BLaER1 treated with 17β-estradiol and CSF1 and Interleukin-3, amounts not matched to agents 10 nM and 100 nM (cell line): Measurements from ENCODE around the gene PKNOX2.

ENCODE experiments used
- H3K27ac ChIP-seq, 11 experiments: shearing (Covaris generic); formaldehyde crosslinking; 2 replicates each; pipeline ENCODE4 v1.8.1; 2022
- H3K27me3 ChIP-seq, 11 experiments: shearing (Covaris generic); formaldehyde crosslinking; 2 replicates each; pipeline ENCODE4 v1.8.1; 2022
- H3K36me3 ChIP-seq, 11 experiments: shearing (Covaris generic); formaldehyde crosslinking; 2 replicates each; pipeline ENCODE4 v1.8.1; 2022
- H3K4me1 ChIP-seq, 10 experiments: shearing (Covaris generic); formaldehyde crosslinking; 2 replicates each; pipeline ENCODE4 v1.8.1; 2022
- H3K4me2 ChIP-seq, 11 experiments: shearing (Covaris generic); formaldehyde crosslinking; 2 replicates each; pipeline ENCODE4 v1.8.1; 2022
- H3K4me3 ChIP-seq, 10 experiments: shearing (Covaris generic); formaldehyde crosslinking; 2 replicates each; pipeline ENCODE4 v1.8.1; 2022
- H3K9ac ChIP-seq, 11 experiments: shearing (Covaris generic); formaldehyde crosslinking; 2 replicates each; pipeline ENCODE4 v1.8.1; 2022
- H3K9me3 ChIP-seq, 11 experiments: shearing (Covaris generic); formaldehyde crosslinking; replicated peaks in 1 of 11; 2 replicates each; pipeline ENCODE4 v1.8.1; 2022
- H4K20me1 ChIP-seq, 11 experiments: shearing (Covaris generic); formaldehyde crosslinking; 2 replicates each; pipeline ENCODE4 v1.8.1; 2022
- Cebpa-rat ChIP-seq, 11 experiments: shearing (Covaris generic); IDR thresholded peaks; 2 replicates each; pipeline ENCODE4 v1.8.1; 2022

The PKNOX2 gene

GRCh38 chr11:125201525-125202141 lies 37.1 kb downstream of the PKNOX2 start:
- no peak overlapping the region for H3K27ac ChIP-seq
- no peaks in the 10 kb centered on the region; a peak in 1 of 22 replicates for H4K20me1 ChIP-seq
- H3K4me3 ChIP-seq: no peak overlapping the region
- H3K36me3 ChIP-seq: no peaks in the 10 kb centered on the region
- H3K4me2 ChIP-seq: no peak overlapping the region
- TF ChIP-seq Cebpa-rat (IDR thresholded peaks at IDR 0.05): no peak
- H3K4me1 ChIP-seq: peaks cover 0 to 23% (median 16%) of the 10 kb centered on the region in 10 experiments; a peak in 13 of 20 replicates
- H3K9ac ChIP-seq: no peak overlapping the region
- no peaks in the 10 kb centered on the region for H3K9me3 ChIP-seq
- H3K27me3 ChIP-seq: no peaks in the 10 kb centered on the region

GRCh38 chr11:125202362-125202880 lies 37.9 kb downstream of the PKNOX2 start:
- no peak overlapping the region for H3K27ac ChIP-seq
- H3K4me3 ChIP-seq: no peak overlapping the region
- no peak overlapping the region for H3K9ac ChIP-seq
- no peaks in the 10 kb centered on the region for H3K9me3 ChIP-seq
- H4K20me1 ChIP-seq: no peaks in the 10 kb centered on the region; a peak in 1 of 22 replicates
- H3K4me2 ChIP-seq: peak overlapping the region in 3 of 11 experiments; percentile 3 to 61 (median 57); a peak in 5 of 22 replicates
- H3K27me3 ChIP-seq: no peaks in the 10 kb centered on the region
- peaks cover 0 to 23% (median 16%) of the 10 kb centered on the region in 10 experiments; a peak in 13 of 20 replicates for H3K4me1 ChIP-seq
- no peaks in the 10 kb centered on the region for H3K36me3 ChIP-seq
- TF ChIP-seq Cebpa-rat (IDR thresholded peaks at IDR 0.05): no peak

- H3K27me3 ChIP-seq: no peaks in the 10 kb centered on the region
- H3K9ac ChIP-seq: no peak overlapping the region
- H3K4me3 ChIP-seq: no peak overlapping the region
- peaks cover 0 to 23% (median 16%) of the 10 kb centered on the region in 10 experiments; a peak in 13 of 20 replicates for H3K4me1 ChIP-seq
- no peaks in the 10 kb centered on the region for H3K9me3 ChIP-seq
- H4K20me1 ChIP-seq: no peaks in the 10 kb centered on the region; a peak in 1 of 22 replicates
- no peaks in the 10 kb centered on the region for H3K36me3 ChIP-seq
- H3K4me2 ChIP-seq: peak overlapping the region in 7 of 11 experiments; percentile 17 to 61 (median 37); a peak in 10 of 22 replicates
- TF ChIP-seq Cebpa-rat (IDR thresholded peaks at IDR 0.05): no peak
- H3K27ac ChIP-seq: no peak overlapping the region
Measured at GRCh38 chr11:125202977-125203376, 38.4 kb downstream of the PKNOX2 start.

- peaks cover 0 to 19% (median 15%) of the 10 kb centered on the region in 10 experiments; a peak in 13 of 20 replicates for H3K4me1 ChIP-seq
- H3K4me3 ChIP-seq: no peak overlapping the region
- no peak overlapping the region for H3K4me2 ChIP-seq
- H4K20me1 ChIP-seq: no peaks in the 10 kb centered on the region
- H3K9me3 ChIP-seq: no peaks in the 10 kb centered on the region
- H3K27me3 ChIP-seq: no peaks in the 10 kb centered on the region
- no peak; a peak in 1 of 22 replicates for TF ChIP-seq Cebpa-rat (IDR thresholded peaks at IDR 0.05)
- no peaks in the 10 kb centered on the region for H3K36me3 ChIP-seq
- H3K27ac ChIP-seq: no peak overlapping the region
- no peak overlapping the region for H3K9ac ChIP-seq
Measured at GRCh38 chr11:125207866-125208425, 43.4 kb downstream of the PKNOX2 start.

- no peak for TF ChIP-seq Cebpa-rat (IDR thresholded peaks at IDR 0.05)
- no peaks in the 10 kb centered on the region; a peak in 1 of 22 replicates for H4K20me1 ChIP-seq
- H3K9ac ChIP-seq: no peak overlapping the region
- H3K4me1 ChIP-seq: 0 out of 20 replicates have a peak, but pooled peaks cover 0 to 4% (median 0%) of the 10 kb centered on the region in 10 experiments
- H3K36me3 ChIP-seq: no peaks in the 10 kb centered on the region
- H3K4me2 ChIP-seq: no peak overlapping the region
- no peak overlapping the region for H3K27ac ChIP-seq
- H3K4me3 ChIP-seq: no peak overlapping the region
- H3K27me3 ChIP-seq: no peaks in the 10 kb centered on the region
- H3K9me3 ChIP-seq: no peaks in the 10 kb centered on the region
Measured at GRCh38 chr11:125210066-125210465, 45.5 kb downstream of the PKNOX2 start.

- Histone ChIP-seq H3K27ac (no peak overlapping the region), H3K36me3 (no peaks in the 10 kb centered on the region), H3K4me1 (peaks cover 0 to 12% (median 6%) of the 10 kb centered on the region in 10 experiments; a peak in 11 of 20 replicates), H3K4me3 (no peak overlapping the region), H3K4me2 (no peak overlapping the region), H4K20me1 (no peaks in the 10 kb centered on the region; a peak in 1 of 22 replicates), H3K9ac (no peak overlapping the region), H3K27me3 (no peaks in the 10 kb centered on the region), H3K9me3 (no peaks in the 10 kb centered on the region)
- TF ChIP-seq Cebpa-rat (IDR thresholded peaks at IDR 0.05): no peak
Measured at GRCh38 chr11:125211191-125211947, 46.8 kb downstream of the PKNOX2 start.

- H3K27me3 ChIP-seq: no peaks in the 10 kb centered on the region
Measured at GRCh38 chr11:125211948-125212340, 47.4 kb downstream of the PKNOX2 start.

GRCh38 chr11:125214601-125215565 lies 50.3 kb downstream of the PKNOX2 start:
- no peak overlapping the region for H3K9ac ChIP-seq
- no peaks in the 10 kb centered on the region; a peak in 2 of 22 replicates for H4K20me1 ChIP-seq
- no peaks in the 10 kb centered on the region for H3K36me3 ChIP-seq
- no peak overlapping the region for H3K27ac ChIP-seq
- no peaks in the 10 kb centered on the region for H3K9me3 ChIP-seq
- peaks cover 0 to 15% (median 7%) of the 10 kb centered on the region in 10 experiments; a peak in 11 of 20 replicates for H3K4me1 ChIP-seq
- no peaks in the 10 kb centered on the region for H3K27me3 ChIP-seq
- H3K4me3 ChIP-seq: no peak overlapping the region
- H3K4me2 ChIP-seq: peak overlapping the region in 1 of 11 experiments; percentile 55; a peak in 2 of 22 replicates
- no peak for TF ChIP-seq Cebpa-rat (IDR thresholded peaks at IDR 0.05)

More at GRCh38 chr11:125211948-125212340, 47.4 kb downstream of the PKNOX2 start:
- Histone ChIP-seq H3K36me3 (no peaks in the 10 kb centered on the region), H3K4me3 (no peak overlapping the region), H4K20me1 (no peaks in the 10 kb centered on the region; a peak in 1 of 22 replicates), H3K4me2 (no peak overlapping the region), H3K9me3 (no peaks in the 10 kb centered on the region), H3K4me1 (peaks cover 0 to 15% (median 7%) of the 10 kb centered on the region in 10 experiments; a peak in 11 of 20 replicates), H3K9ac (no peak overlapping the region), H3K27ac (no peak overlapping the region)
- no peak for TF ChIP-seq Cebpa-rat (IDR thresholded peaks at IDR 0.05)
